ENCODE data around the gene IRGC.

Gene IRGC

DNA sequence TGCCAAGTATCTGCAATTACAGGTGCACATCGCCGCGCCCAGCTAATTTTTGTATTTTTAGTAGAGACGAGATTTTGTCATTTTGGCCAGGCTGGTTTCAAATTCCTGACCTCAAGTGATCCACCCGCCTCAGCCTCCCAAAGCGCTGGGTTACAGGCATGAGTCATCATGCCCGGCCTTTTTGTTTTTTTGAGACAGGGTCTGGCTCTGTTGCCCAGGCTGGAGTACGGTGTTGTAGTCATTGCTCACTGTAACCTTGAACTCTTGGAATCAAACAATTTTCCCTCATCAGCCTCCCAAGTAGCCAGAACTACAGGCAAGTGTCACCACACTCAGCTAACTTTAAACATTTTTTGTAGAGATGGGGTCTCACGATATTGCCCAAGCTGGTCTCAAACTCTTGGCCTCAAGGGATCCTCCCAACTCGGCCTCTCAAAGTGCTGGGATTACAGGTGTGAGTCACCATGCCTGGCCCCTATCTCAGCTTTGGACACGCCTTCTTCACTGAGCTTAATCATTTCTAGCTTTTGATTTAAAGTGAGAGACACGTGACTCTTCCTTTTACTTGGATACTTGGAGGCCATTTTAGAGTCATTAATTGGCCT is 4.0 kb upstream of the IRGC start:
- Histone ChIP-seq H3K4me2 (ENCODE audit: low read length) (no peak overlapping the region), H3K79me2 (no peaks in the 10 kb centered on the region), H3K4me1 (no peaks in the 10 kb centered on the region), H3K36me3 (ENCODE audit: control insufficient read depth, insufficient read depth, low read length) (no peaks in the 10 kb centered on the region), H3K4me3 (ENCODE audit: low read depth, low read length) (no peak overlapping the region), H2AFZ (no peak overlapping the region), H3K27ac (no peak overlapping the region), H3K27me3 (ENCODE audit: control insufficient read depth, insufficient read depth, low read length) (no peaks in the 10 kb centered on the region), H3K9me3 (ENCODE audit: control insufficient read depth, low read length) (no peaks in the 10 kb centered on the region), H3K9ac (no peak overlapping the region)
- TF ChIP-seq, protein P1, sequence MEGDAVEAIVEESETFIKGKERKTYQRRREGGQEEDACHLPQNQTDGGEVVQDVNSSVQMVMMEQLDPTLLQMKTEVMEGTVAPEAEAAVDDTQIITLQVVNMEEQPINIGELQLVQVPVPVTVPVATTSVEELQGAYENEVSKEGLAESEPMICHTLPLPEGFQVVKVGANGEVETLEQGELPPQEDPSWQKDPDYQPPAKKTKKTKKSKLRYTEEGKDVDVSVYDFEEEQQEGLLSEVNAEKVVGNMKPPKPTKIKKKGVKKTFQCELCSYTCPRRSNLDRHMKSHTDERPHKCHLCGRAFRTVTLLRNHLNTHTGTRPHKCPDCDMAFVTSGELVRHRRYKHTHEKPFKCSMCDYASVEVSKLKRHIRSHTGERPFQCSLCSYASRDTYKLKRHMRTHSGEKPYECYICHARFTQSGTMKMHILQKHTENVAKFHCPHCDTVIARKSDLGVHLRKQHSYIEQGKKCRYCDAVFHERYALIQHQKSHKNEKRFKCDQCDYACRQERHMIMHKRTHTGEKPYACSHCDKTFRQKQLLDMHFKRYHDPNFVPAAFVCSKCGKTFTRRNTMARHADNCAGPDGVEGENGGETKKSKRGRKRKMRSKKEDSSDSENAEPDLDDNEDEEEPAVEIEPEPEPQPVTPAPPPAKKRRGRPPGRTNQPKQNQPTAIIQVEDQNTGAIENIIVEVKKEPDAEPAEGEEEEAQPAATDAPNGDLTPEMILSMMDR (IDR thresholded peaks at IDR 0.05), result no peak

DNA sequence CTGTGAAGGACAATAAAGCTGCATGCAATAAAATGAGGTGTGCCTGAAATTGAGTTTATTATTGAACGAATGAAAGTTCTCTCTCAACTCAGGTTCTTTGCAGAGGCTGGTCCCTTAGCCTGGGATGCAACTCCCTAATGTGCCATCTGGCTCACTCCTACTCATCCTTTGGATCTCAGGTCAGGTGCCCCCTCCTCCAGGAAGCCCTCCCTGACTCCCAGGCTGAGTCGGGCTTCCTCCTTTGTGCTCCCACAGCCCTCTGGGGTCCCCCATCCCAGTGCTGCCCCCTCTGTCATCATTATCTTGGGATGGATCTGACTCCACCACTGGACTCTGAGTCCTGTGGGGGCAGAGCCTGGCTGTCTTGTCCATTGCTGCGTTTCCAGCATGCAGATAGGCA is 2.7 kb upstream of the IRGC start:
- no peaks in the 10 kb centered on the region for H3K79me2 ChIP-seq
- H3K4me1 ChIP-seq, result no peaks in the 10 kb centered on the region
- TF ChIP-seq, protein P1 (IDR thresholded peaks at IDR 0.05), result no peak
- no peaks in the 10 kb centered on the region for H3K9me3 ChIP-seq (ENCODE audit: control insufficient read depth, low read length)
- no peak overlapping the region for H3K4me2 ChIP-seq (ENCODE audit: low read length)
- H3K27me3 ChIP-seq (ENCODE audit: control insufficient read depth, insufficient read depth, low read length), result no peaks in the 10 kb centered on the region
- no peak overlapping the region for H3K4me3 ChIP-seq (ENCODE audit: low read depth, low read length)
- no peak overlapping the region for H3K27ac ChIP-seq
- H2AFZ ChIP-seq, result no peak overlapping the region
- no peaks in the 10 kb centered on the region for H3K36me3 ChIP-seq (ENCODE audit: control insufficient read depth, insufficient read depth, low read length)
- no peak overlapping the region for H3K9ac ChIP-seq

DNA sequence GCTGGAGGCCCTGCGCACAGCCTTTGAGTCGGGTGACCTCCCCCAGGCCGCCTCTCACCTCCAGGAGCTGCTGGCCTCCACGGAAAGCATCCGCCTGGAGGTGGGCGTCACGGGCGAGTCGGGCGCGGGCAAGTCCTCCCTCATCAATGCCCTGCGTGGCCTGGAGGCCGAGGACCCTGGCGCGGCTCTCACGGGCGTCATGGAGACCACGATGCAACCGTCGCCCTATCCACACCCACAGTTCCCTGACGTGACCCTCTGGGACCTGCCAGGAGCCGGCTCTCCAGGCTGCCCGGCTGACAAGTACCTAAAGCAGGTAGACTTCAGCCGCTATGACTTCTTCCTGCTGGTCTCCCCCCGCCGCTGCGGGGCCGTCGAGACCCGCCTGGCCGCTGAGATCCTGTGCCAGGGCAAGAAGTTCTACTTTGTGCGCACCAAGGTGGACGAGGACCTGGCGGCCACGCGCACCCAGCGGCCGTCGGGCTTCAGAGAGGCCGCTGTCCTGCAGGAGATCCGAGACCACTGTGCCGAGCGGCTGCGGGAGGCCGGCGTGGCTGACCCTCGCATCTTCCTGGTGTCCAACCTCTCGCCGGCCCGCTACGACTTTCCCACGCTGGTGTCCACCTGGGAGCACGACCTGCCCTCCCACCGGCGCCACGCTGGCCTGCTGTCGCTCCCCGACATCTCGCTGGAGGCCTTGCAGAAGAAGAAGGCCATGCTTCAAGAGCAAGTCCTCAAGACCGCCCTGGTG is 2.9 kb downstream of the IRGC start:
- no peak overlapping the region for H3K4me3 ChIP-seq (ENCODE audit: low read depth, low read length)
- no peaks in the 10 kb centered on the region for H3K4me1 ChIP-seq
- H3K27ac ChIP-seq, result no peak overlapping the region
- no peak overlapping the region for H2AFZ ChIP-seq
- H3K9me3 ChIP-seq (ENCODE audit: control insufficient read depth, low read length), result no peaks in the 10 kb centered on the region
- H3K79me2 ChIP-seq, result no peaks in the 10 kb centered on the region
- no peak overlapping the region for H3K4me2 ChIP-seq (ENCODE audit: low read length)
- H3K9ac ChIP-seq, result no peak overlapping the region
- TF ChIP-seq, protein P1 (IDR thresholded peaks at IDR 0.05), result no peak
- H3K36me3 ChIP-seq (ENCODE audit: control insufficient read depth, insufficient read depth, low read length), result no peaks in the 10 kb centered on the region
- no peaks in the 10 kb centered on the region for H3K27me3 ChIP-seq (ENCODE audit: control insufficient read depth, insufficient read depth, low read length)

DNA sequence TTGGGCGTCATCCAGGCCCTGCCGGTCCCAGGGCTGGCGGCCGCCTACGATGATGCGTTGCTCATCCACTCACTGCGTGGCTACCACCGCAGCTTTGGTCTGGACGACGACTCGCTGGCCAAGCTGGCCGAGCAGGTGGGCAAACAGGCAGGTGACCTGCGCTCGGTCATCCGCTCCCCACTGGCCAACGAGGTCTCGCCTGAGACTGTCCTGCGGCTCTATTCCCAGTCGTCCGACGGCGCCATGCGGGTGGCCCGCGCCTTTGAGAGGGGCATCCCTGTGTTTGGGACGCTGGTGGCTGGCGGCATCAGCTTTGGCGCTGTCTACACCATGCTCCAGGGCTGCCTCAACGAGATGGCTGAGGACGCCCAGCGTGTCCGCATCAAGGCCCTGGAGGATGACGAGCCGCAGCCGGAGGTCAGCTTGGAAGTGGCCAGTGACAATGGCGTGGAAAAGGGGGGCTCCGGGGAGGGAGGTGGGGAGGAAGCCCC is 3.5 kb downstream of the IRGC start:
- H3K79me2 ChIP-seq, result no peaks in the 10 kb centered on the region
- TF ChIP-seq, protein P1 (IDR thresholded peaks at IDR 0.05), result no peak
- no peak overlapping the region for H3K4me3 ChIP-seq (ENCODE audit: low read depth, low read length)
- H3K36me3 ChIP-seq (ENCODE audit: control insufficient read depth, insufficient read depth, low read length), result no peaks in the 10 kb centered on the region
- no peaks in the 10 kb centered on the region for H3K9me3 ChIP-seq (ENCODE audit: control insufficient read depth, low read length)
- no peaks in the 10 kb centered on the region for H3K4me1 ChIP-seq
- H3K27ac ChIP-seq, result no peak overlapping the region
- H3K9ac ChIP-seq, result no peak overlapping the region
- no peak overlapping the region for H2AFZ ChIP-seq
- no peaks in the 10 kb centered on the region for H3K27me3 ChIP-seq (ENCODE audit: control insufficient read depth, insufficient read depth, low read length)
- no peak overlapping the region for H3K4me2 ChIP-seq (ENCODE audit: low read length)
